GM12878 (cell line): ENCODE results near the gene RUNX3. TPM values are rescaled to one million over a fixed set of nuclear protein-coding genes. Genes with fewer than 3 reads are reported as not detected.

Experiments used
- ATAC-seq: fragments of 200-7000 bp; cut with Tn5 transposase; 3 replicates; pipeline ENCODE4 v1.9.1; 2020; ENCODE audit warnings: mild to moderate bottlenecking, moderate library complexity
- BruUV-seq: library from RNA; stranded (reverse); fragments of 400-500 nt; replicated peaks from 2 replicates; lab custom pipeline; 2021; lab: Mats Ljungman, UMichigan
- CTCF ChIA-PET: fragments of 300-600 bp; sonication (Branson Sonifier 250); formaldehyde crosslinking; extraction: SDS; loops from one replicate; lab custom pipeline; 2021; ENCODE audit warnings: inconsistent platforms; lab: Yijun Ruan, JAX
- POLR2A ChIA-PET: fragments of 350-600 bp; formaldehyde crosslinking; extraction: SDS; loops from one replicate; lab custom pipeline; 2021; ENCODE audit warnings: inconsistent platforms; lab: Charles Lee
- RAD21 ChIA-PET: fragments of 300-600 bp; sonication (Branson Sonifier 250); formaldehyde crosslinking; loops from one replicate; lab custom pipeline; 2023; ENCODE audit warnings: antibody characterized with exemption; ENCODE audit not compliant: unreplicated experiment; lab: Charles Lee
- SMC1A ChIA-PET: fragments of 300-600 bp; sonication (Branson Sonifier 250); formaldehyde crosslinking; loops from one replicate; lab custom pipeline; 2023; ENCODE audit not compliant: unreplicated experiment, uncharacterized antibody; lab: Charles Lee
- DNase-seq: peaks from one replicate; pipeline ENCODE4 v3.0.0-alpha.2; 2011; ENCODE audit warnings: low read depth, low spot score
- FAIRE-seq: peaks from 3 replicates; lab custom pipeline; 2011; peaks lifted over from hg19 to GRCh38; lab: Jason Lieb, UNC
- H2AFZ ChIP-seq: 2 replicates; pipeline ENCODE4 v1.6.0; 2011; ENCODE audit warnings: low read depth, low read length, control low read depth; ENCODE audit not compliant: control insufficient read depth
- H3K27ac ChIP-seq: 2 replicates; pipeline ENCODE4 v1.5.1; 2011; ENCODE audit warnings: control low read depth; ENCODE audit not compliant: control insufficient read depth, insufficient read depth
- H3K27me3 ChIP-seq, 2 experiments: replicated peaks in 1 of 2; 2 replicates each; pipeline versions ENCODE4 v1.6.0 to v1.6.1; 2011; ENCODE audit warnings: low read length in 1 of 2; ENCODE audit not compliant: control insufficient read depth in 2 of 2, insufficient read depth in 2 of 2
- H3K36me3 ChIP-seq, 2 experiments: 2 replicates each; pipeline ENCODE4 v1.5.1; 2011; ENCODE audit warnings: low read length in 1 of 2; ENCODE audit not compliant: control insufficient read depth in 2 of 2, insufficient read depth in 2 of 2
- H3K4me1 ChIP-seq: 2 replicates; pipeline ENCODE4 v1.6.1; 2011; ENCODE audit warnings: mild to moderate bottlenecking, low read length, moderate library complexity, mixed read lengths; ENCODE audit not compliant: control insufficient read depth, insufficient read depth
- H3K4me2 ChIP-seq: 2 replicates; pipeline ENCODE4 v1.6.0; 2011; ENCODE audit warnings: control low read depth; ENCODE audit not compliant: control insufficient read depth, insufficient read depth
- H3K4me3 ChIP-seq: fragments of 200-600 bp; sonication (generic); 2 replicates; pipeline ENCODE4 v1.5.1; 2016
- H3K79me2 ChIP-seq: 2 replicates; pipeline ENCODE4 v1.6.0; 2011; ENCODE audit warnings: low read length; ENCODE audit not compliant: control insufficient read depth, insufficient read depth
- H3K9ac ChIP-seq: 2 replicates; pipeline ENCODE4 v1.8.0; 2011; ENCODE audit warnings: low read length, control low read depth, mixed read lengths; ENCODE audit not compliant: control insufficient read depth, insufficient read depth
- H3K9me3 ChIP-seq: replicated peaks from 3 replicates; pipeline ENCODE4 v1.5.1; 2011; ENCODE audit warnings: mild to moderate bottlenecking, low read length; ENCODE audit not compliant: control insufficient read depth, insufficient read depth
- H4K20me1 ChIP-seq: 2 replicates; pipeline ENCODE4 v1.6.0; 2011; ENCODE audit not compliant: control insufficient read depth, insufficient read depth
- ASH2L ChIP-seq: fragments of 300-600, 200-600 bp; sonication (generic); IDR thresholded peaks from 2 replicates; pipeline ENCODE4 v1.6.1; 2017; ENCODE audit warnings: low read depth, mild to moderate bottlenecking, borderline replicate concordance
- CREB1 ChIP-seq: IDR thresholded peaks from 2 replicates; pipeline ENCODE4 v1.6.1; 2012; ENCODE audit warnings: low read depth, mild to moderate bottlenecking, inconsistent platforms
- HDAC2 ChIP-seq: fragments of 200-600 bp; sonication (generic); IDR thresholded peaks from 2 replicates; pipeline ENCODE4 v1.6.1; 2017
- MTA3 ChIP-seq: IDR thresholded peaks from 2 replicates; pipeline ENCODE4 v1.6.1; 2012; ENCODE audit warnings: low read length, inconsistent platforms, borderline replicate concordance
- POLR2AphosphoS5 ChIP-seq: IDR thresholded peaks from 2 replicates; pipeline ENCODE4 v1.6.1; 2011; ENCODE audit warnings: mild to moderate bottlenecking, low read length, inconsistent platforms
- RB1 ChIP-seq: fragments of 450-650 bp; formaldehyde crosslinking; IDR thresholded peaks from 2 replicates; pipeline ENCODE4 v1.6.1; 2017; ENCODE audit warnings: mild to moderate bottlenecking, borderline replicate concordance
- WRNIP1 ChIP-seq: IDR thresholded peaks from 2 replicates; pipeline ENCODE4 v1.6.1; 2011; ENCODE audit warnings: low read depth, low read length, improper control_type of control experiment, borderline replicate concordance
- ZNF24 ChIP-seq: fragments of 450-650 bp; IDR thresholded peaks from 2 replicates; pipeline ENCODE4 v1.6.1; 2017; ENCODE audit warnings: antibody characterized with exemption, mild to moderate bottlenecking
- ZZZ3 ChIP-seq: IDR thresholded peaks from 2 replicates; pipeline ENCODE4 v1.6.1; 2011; ENCODE audit warnings: low read depth; ENCODE audit not compliant: control insufficient read depth, insufficient read length
- WGBS: methylation state at CpG from one replicate; pipeline ENCODE4 v1.1.6; 2016; ENCODE audit warnings: low lambda C conversion rate; ENCODE audit not compliant: insufficient replicate concordance, insufficient coverage; ENCODE audit errors: missing lambda C conversion rate; 5-methylcytosine and 5-hydroxymethylcytosine counted together
- in situ Hi-C: fragments of 300-500 bp; cut with MboI; formaldehyde crosslinking; loops from 9 replicates; pipeline ENCODE4 v1.14.3; 2018; ENCODE audit warnings: mixed read lengths
- intact Hi-C: fragments of 100-400 bp; cut with micrococcal nuclease; formaldehyde crosslinking; loops from one replicate; pipeline ENCODE4 v1.14.2; 2022; ENCODE audit not compliant: unreplicated experiment
- polyA plus RNA-seq, 11 experiments: library from polyadenylated mRNA; depleted of rRNA in 4 of 11; unstranded in 6 of 11; stranded (reverse) in 5 of 11; fragments of >200 nt; fragmentation: Nextera tagmentation in 4 of 11; fragmentation: Illumina TruSeq in 1 of 11; extraction: Ambion mirVana in 4 of 11; extraction: Trizol in 1 of 11; gene quantifications; 1 replicate in 1 of 11; 2 replicates in 10 of 11; pipeline versions ENCODE4 v1.2.1 to v1.2.3, GENCODE V29; 2011 to 2016; ENCODE audit warnings: inconsistent platforms in 2 of 11, missing spikeins in 2 of 11, low read depth in 1 of 11
- total RNA-seq, 4 experiments: library from RNA; depleted of rRNA in 3 of 4; stranded (reverse); fragments of >200 nt in 3 of 4; fragmentation: Illumina TruSeq in 1 of 4; extraction: Trizol in 1 of 4; gene quantifications; 2 replicates each; pipeline versions ENCODE4 v1.2.1 to v1.2.3, GENCODE V29; 2013 to 2021
- TF ChIP-seq, protein P1 (sequence below): fragments of 450-650 bp; IDR thresholded peaks from 2 replicates; pipeline ENCODE4 v1.6.1; 2017; ENCODE audit warnings: mild to moderate bottlenecking
- TF ChIP-seq, protein P2 (sequence below): IDR thresholded peaks from 2 replicates; pipeline ENCODE4 v1.6.1; 2012; ENCODE audit warnings: low read depth, low read length, improper control_type of control experiment
- TF ChIP-seq, protein P3 (sequence below): IDR thresholded peaks from 2 replicates; pipeline ENCODE4 v1.6.1; 2011; ENCODE audit warnings: borderline replicate concordance, low read depth, mild to moderate bottlenecking, moderate library complexity, low read length; ENCODE audit not compliant: insufficient read depth, poor library complexity, severe bottlenecking
- TF ChIP-seq, protein P4 (sequence below): IDR thresholded peaks from 2 replicates; pipeline ENCODE4 v1.6.1; 2012; ENCODE audit warnings: low read length, inconsistent platforms
- TF ChIP-seq, protein P5 (sequence below): IDR thresholded peaks from 2 replicates; pipeline ENCODE4 v1.6.1; 2011; ENCODE audit warnings: mild to moderate bottlenecking, low read depth, low read length, moderate library complexity; ENCODE audit not compliant: insufficient replicate concordance

RUNX3 gene
- total and polyA plus RNA-seq, 10 of the 15 experiments (the other 5 are each of a cell fraction or from before 2014, with no cell fraction given), result 19.0 to 151 (median 31.4) TPM

DNA sequence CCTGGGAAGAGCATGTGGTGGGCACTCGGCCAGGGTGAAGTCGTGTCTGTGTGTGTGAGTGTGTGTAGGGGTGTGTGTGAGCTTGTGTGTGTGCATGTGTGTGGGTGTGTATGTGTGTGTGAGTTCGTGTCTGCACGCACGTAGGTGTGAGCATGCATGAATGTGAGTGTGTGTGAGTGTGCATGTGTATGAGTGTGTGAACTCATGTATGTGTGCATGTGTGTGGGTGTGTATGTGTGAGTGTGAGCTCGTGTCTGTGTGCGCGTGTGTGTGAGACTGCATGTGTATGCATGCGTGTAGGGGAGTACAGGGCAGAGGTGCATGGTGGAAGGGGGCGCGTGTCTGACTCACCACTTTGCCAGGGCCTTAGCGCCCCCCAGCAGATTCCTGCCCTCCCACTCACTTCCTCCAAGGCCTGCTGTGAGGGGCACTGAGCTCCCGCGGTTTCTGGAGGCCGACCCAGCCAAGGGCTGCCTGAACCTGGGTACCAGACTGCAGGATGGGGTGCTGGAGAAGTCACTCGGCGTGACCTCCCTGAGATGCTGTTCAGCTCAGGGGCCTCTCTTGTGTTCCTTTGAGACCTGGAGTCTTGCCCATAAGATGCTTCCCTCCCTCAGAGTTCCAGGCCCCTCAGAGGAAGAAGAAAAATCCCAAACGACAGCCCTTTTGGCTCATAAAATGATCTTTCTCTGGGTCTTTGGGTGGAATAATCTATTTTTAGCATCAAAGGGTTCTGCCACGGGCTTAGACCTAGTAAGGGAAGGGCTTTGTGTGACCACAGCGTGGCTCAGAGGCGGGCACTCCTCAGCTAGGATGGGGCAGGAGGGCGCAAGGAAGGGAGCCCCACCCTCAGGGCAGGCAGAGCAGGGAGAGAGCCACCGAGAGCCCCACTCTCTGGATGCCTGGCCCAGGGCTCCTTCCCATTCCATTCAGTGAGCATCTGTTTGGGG, 41.1 kb upstream of the RUNX3 start:
- WGBS, result 63% methylated on average over 23 of the region's 23 CpGs
- CTCF ChIA-PET, result interaction anchor here (0.6 to 1.8 kb wide), 11 partner anchors 9 to 112 kb away, joined by 3 to 6 read pairs (median 4); no protein-coding TSS in a partner anchor
- peaks cover 4% of the 10 kb centered on the region for H3K9me3 ChIP-seq
- FAIRE-seq, result no peak
- H4K20me1 ChIP-seq, result no peaks in the 10 kb centered on the region
- no peaks in the 10 kb centered on the region for H3K36me3 ChIP-seq
- POLR2A ChIA-PET, result interaction anchor here (0.9 to 1.4 kb wide), 3 partner anchors 35 to 61 kb away, joined by 3 to 7 read pairs (median 4); no protein-coding TSS in a partner anchor
- H3K9ac ChIP-seq, result no peak overlapping the region
- no peak overlapping the region for H3K4me3 ChIP-seq
- H3K79me2 ChIP-seq, result no peaks in the 10 kb centered on the region; the same call in 1 of the 2 replicates
- no peak overlapping the region for H2AFZ ChIP-seq
- no peak for DNase-seq
- H3K4me1 ChIP-seq, result peaks cover 35% of the 10 kb centered on the region
- no peak for ATAC-seq
- no peaks in the 10 kb centered on the region for H3K27me3 ChIP-seq
- RAD21 ChIA-PET, result interaction anchor here (0.8 to 1.1 kb wide), 6 partner anchors 15 to 61 kb away, joined by 3 to 4 read pairs (median 3); no protein-coding TSS in a partner anchor
- H3K27ac ChIP-seq, result no peak overlapping the region
- intact Hi-C loops (no loop called here), in situ Hi-C loops (no loop called here)
- BruUV-seq, result no TSS peak
- no peak overlapping the region for H3K4me2 ChIP-seq
- SMC1A ChIA-PET, result interaction anchor here (0.9 to 4.3 kb wide), 6 partner anchors 8 to 71 kb away, joined by 3 to 28 read pairs (median 4); no protein-coding TSS in a partner anchor
- TF ChIP-seq ZNF24, result no peak
- no peak for TF ChIP-seq RB1
- no peak for TF ChIP-seq CREB1
- TF ChIP-seq, protein P1, sequence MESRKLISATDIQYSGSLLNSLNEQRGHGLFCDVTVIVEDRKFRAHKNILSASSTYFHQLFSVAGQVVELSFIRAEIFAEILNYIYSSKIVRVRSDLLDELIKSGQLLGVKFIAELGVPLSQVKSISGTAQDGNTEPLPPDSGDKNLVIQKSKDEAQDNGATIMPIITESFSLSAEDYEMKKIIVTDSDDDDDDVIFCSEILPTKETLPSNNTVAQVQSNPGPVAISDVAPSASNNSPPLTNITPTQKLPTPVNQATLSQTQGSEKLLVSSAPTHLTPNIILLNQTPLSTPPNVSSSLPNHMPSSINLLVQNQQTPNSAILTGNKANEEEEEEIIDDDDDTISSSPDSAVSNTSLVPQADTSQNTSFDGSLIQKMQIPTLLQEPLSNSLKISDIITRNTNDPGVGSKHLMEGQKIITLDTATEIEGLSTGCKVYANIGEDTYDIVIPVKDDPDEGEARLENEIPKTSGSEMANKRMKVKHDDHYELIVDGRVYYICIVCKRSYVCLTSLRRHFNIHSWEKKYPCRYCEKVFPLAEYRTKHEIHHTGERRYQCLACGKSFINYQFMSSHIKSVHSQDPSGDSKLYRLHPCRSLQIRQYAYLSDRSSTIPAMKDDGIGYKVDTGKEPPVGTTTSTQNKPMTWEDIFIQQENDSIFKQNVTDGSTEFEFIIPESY, result 0 out of 2 replicates have a peak, but pooled peaks have one; percentile 22
- TF ChIP-seq ASH2L, result no peak
- no peak for TF ChIP-seq WRNIP1
- TF ChIP-seq, protein P2, sequence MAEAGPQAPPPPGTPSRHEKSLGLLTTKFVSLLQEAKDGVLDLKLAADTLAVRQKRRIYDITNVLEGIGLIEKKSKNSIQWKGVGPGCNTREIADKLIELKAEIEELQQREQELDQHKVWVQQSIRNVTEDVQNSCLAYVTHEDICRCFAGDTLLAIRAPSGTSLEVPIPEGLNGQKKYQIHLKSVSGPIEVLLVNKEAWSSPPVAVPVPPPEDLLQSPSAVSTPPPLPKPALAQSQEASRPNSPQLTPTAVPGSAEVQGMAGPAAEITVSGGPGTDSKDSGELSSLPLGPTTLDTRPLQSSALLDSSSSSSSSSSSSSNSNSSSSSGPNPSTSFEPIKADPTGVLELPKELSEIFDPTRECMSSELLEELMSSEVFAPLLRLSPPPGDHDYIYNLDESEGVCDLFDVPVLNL, result no peak
- TF ChIP-seq ZZZ3, result no peak
- no peak for TF ChIP-seq MTA3
- TF ChIP-seq, protein P3, sequence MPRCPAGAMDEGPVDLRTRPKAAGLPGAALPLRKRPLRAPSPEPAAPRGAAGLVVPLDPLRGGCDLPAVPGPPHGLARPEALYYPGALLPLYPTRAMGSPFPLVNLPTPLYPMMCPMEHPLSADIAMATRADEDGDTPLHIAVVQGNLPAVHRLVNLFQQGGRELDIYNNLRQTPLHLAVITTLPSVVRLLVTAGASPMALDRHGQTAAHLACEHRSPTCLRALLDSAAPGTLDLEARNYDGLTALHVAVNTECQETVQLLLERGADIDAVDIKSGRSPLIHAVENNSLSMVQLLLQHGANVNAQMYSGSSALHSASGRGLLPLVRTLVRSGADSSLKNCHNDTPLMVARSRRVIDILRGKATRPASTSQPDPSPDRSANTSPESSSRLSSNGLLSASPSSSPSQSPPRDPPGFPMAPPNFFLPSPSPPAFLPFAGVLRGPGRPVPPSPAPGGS, result peak; percentile 98
- TF ChIP-seq HDAC2, result no peak
- TF ChIP-seq, protein P4, sequence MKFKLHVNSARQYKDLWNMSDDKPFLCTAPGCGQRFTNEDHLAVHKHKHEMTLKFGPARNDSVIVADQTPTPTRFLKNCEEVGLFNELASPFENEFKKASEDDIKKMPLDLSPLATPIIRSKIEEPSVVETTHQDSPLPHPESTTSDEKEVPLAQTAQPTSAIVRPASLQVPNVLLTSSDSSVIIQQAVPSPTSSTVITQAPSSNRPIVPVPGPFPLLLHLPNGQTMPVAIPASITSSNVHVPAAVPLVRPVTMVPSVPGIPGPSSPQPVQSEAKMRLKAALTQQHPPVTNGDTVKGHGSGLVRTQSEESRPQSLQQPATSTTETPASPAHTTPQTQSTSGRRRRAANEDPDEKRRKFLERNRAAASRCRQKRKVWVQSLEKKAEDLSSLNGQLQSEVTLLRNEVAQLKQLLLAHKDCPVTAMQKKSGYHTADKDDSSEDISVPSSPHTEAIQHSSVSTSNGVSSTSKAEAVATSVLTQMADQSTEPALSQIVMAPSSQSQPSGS, result no peak
- TF ChIP-seq, protein P5, sequence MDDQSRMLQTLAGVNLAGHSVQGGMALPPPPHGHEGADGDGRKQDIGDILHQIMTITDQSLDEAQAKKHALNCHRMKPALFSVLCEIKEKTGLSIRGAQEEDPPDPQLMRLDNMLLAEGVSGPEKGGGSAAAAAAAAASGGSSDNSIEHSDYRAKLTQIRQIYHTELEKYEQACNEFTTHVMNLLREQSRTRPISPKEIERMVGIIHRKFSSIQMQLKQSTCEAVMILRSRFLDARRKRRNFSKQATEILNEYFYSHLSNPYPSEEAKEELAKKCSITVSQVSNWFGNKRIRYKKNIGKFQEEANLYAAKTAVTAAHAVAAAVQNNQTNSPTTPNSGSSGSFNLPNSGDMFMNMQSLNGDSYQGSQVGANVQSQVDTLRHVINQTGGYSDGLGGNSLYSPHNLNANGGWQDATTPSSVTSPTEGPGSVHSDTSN, result peak; percentile 51
- no peak for TF ChIP-seq POLR2AphosphoS5
